Keratinocyte (primary cell): Measurements from ENCODE around the gene NKD1. TPM values are rescaled to one million over a fixed set of nuclear protein-coding genes. Genes with fewer than 3 reads are reported as not detected.

ENCODE experiments used
- DNase-seq: peaks from one replicate; pipeline ENCODE4 v3.0.0-alpha.2; 2011; ENCODE audit warnings: low read depth, missing footprints, low spot score
- FAIRE-seq: peaks from 2 replicates; lab custom pipeline; 2011; peaks lifted over from hg19 to GRCh38; lab: Jason Lieb, UNC
- H2AFZ ChIP-seq: 2 replicates; pipeline ENCODE4 v1.6.0; 2012; ENCODE audit warnings: low read length, control low read depth, inconsistent platforms; ENCODE audit not compliant: control insufficient read depth
- H3K27ac ChIP-seq: 2 replicates; pipeline ENCODE4 v1.5.1; 2011; ENCODE audit warnings: low read length; ENCODE audit not compliant: control insufficient read depth, insufficient read depth
- H3K27me3 ChIP-seq: 3 replicates; pipeline ENCODE4 v1.6.0; 2011; ENCODE audit warnings: low read length; ENCODE audit not compliant: control insufficient read depth, insufficient read depth; ENCODE audit errors: extremely low read depth
- H3K36me3 ChIP-seq, 2 experiments: 2 replicates in 1 of 2; 3 replicates in 1 of 2; pipeline ENCODE4 v1.5.1; 2011; ENCODE audit warnings: low read length in 2 of 2, mild to moderate bottlenecking in 1 of 2; ENCODE audit not compliant: control insufficient read depth in 2 of 2, insufficient read depth in 2 of 2; ENCODE audit errors: extremely low read depth in 1 of 2
- H3K4me1 ChIP-seq: 3 replicates; pipeline ENCODE4 v1.5.1; 2011; ENCODE audit warnings: low read length; ENCODE audit not compliant: control insufficient read depth, insufficient read depth; ENCODE audit errors: extremely low read depth
- H3K4me2 ChIP-seq: 3 replicates; pipeline ENCODE4 v1.6.0; 2011; ENCODE audit warnings: low read depth, low read length; ENCODE audit not compliant: control insufficient read depth, insufficient read depth; ENCODE audit errors: extremely low read depth
- H3K4me3 ChIP-seq, 3 experiments: fragments of 200-600 bp in 1 of 3; sonication (generic) in 1 of 3; 2 replicates in 2 of 3; 3 replicates in 1 of 3; pipeline ENCODE4 v1.5.1; 2011 to 2016; ENCODE audit warnings: low read length in 3 of 3, mild to moderate bottlenecking in 3 of 3, control low read depth in 2 of 3, inconsistent platforms in 1 of 3, low read depth in 1 of 3, mixed read lengths in 1 of 3, mixed run types in 1 of 3, moderate library complexity in 1 of 3; ENCODE audit not compliant: control insufficient read depth in 2 of 3, insufficient read depth in 2 of 3; ENCODE audit errors: extremely low read depth in 1 of 3
- H3K79me2 ChIP-seq: 2 replicates; pipeline ENCODE4 v1.6.0; 2012; ENCODE audit warnings: low read length; ENCODE audit not compliant: control insufficient read depth, insufficient read depth
- H3K9ac ChIP-seq: 3 replicates; pipeline ENCODE4 v1.6.0; 2011; ENCODE audit warnings: low read length; ENCODE audit not compliant: control insufficient read depth, insufficient read depth; ENCODE audit errors: extremely low read depth
- H3K9me1 ChIP-seq: 3 replicates; pipeline ENCODE4 v1.6.0; 2011; ENCODE audit warnings: low read length; ENCODE audit not compliant: control insufficient read depth, insufficient read depth; ENCODE audit errors: extremely low read depth
- H3K9me3 ChIP-seq: 2 replicates; pipeline ENCODE4 v1.5.1; 2012; ENCODE audit warnings: low read depth, low read length; ENCODE audit not compliant: control insufficient read depth
- H4K20me1 ChIP-seq: 3 replicates; pipeline ENCODE4 v1.6.0; 2011; ENCODE audit warnings: low read length; ENCODE audit not compliant: control insufficient read depth, insufficient read depth; ENCODE audit errors: extremely low read depth
- EZH2 ChIP-seq: IDR thresholded peaks from one replicate; pipeline ENCODE4 v1.6.1; 2012; ENCODE audit warnings: inconsistent platforms, mild to moderate bottlenecking, low read length, moderate library complexity
- dilution Hi-C: fragments of 300-500 bp; cut with MboI; formaldehyde crosslinking; loops from one replicate; pipeline ENCODE4 v1.7.0; 2020; ENCODE audit warnings: low sequenced_read_pairs; ENCODE audit not compliant: extremely low pct_ligation_motif_present
- polyA plus RNA-seq, 5 experiments: library from polyadenylated mRNA; depleted of rRNA in 3 of 5; stranded (reverse) in 3 of 5; stranded (forward) in 1 of 5; unstranded in 1 of 5; fragments of >200 nt; gene quantifications; 1 replicate in 1 of 5; 2 replicates in 3 of 5; 3 replicates in 1 of 5; pipeline versions ENCODE4 v1.2.1 to v1.2.3, GENCODE V29; 2011 to 2012; ENCODE audit warnings: missing spikeins in 2 of 5, low read depth in 1 of 5, low replicate concordance in 1 of 5
- TF ChIP-seq, protein P1 (sequence below), 3 experiments: IDR thresholded peaks in 1 of 3; conservative IDR thresholded peaks in 1 of 3; optimal IDR thresholded peaks in 1 of 3; 2 replicates in 2 of 3; 3 replicates in 1 of 3; pipeline versions ENCODE3 to v1.5.1; 2011; ENCODE audit warnings: low read length in 3 of 3, mild to moderate bottlenecking in 3 of 3, moderate library complexity in 2 of 3, control low read depth in 1 of 3, inconsistent platforms in 1 of 3; ENCODE audit not compliant: insufficient read depth in 2 of 3; ENCODE audit errors: extremely low read depth in 1 of 3

Gene NKD1
- polyA plus RNA-seq, 1 donor (not counting 4 experiments of a cell fraction or from before 2014, with no cell fraction given): 0.62 TPM

DNA sequence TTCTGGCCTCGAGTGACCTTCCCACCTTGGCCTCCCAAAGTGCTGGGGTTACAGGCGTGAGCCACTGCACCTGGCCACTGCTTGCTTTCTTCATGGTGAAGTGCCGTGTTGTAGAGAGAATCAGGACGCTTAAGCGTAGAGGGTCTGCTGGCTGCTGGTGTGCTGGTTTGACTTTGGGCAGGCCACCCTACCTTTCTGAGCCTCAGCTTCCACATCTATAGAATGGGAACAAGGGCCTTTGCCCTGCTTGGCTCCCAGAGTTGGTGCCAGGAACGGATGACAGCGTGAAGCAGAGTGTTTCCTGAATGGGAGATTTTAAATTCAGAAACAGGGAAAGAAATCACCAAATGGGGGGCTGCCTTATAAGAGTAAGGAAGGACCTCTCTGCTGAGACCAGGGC, 60.9 kb downstream of the NKD1 start:
- no peak overlapping the region for H3K27ac ChIP-seq
- H2AFZ ChIP-seq: no peak overlapping the region
- no peak for TF ChIP-seq EZH2
- H3K4me2 ChIP-seq: no peak overlapping the region
- H3K9me1 ChIP-seq: no peaks in the 10 kb centered on the region
- no peaks in the 10 kb centered on the region for H4K20me1 ChIP-seq
- no peaks in the 10 kb centered on the region for H3K4me1 ChIP-seq
- H3K4me3 ChIP-seq: no peak overlapping the region
- DNase-seq (no peak), FAIRE-seq (no peak)
- dilution Hi-C loops: no loop called here
- no peaks in the 10 kb centered on the region for H3K79me2 ChIP-seq
- no peaks in the 10 kb centered on the region for H3K9me3 ChIP-seq
- no peak overlapping the region for H3K9ac ChIP-seq
- no peaks in the 10 kb centered on the region for H3K27me3 ChIP-seq
- H3K36me3 ChIP-seq: no peaks in the 10 kb centered on the region

DNA sequence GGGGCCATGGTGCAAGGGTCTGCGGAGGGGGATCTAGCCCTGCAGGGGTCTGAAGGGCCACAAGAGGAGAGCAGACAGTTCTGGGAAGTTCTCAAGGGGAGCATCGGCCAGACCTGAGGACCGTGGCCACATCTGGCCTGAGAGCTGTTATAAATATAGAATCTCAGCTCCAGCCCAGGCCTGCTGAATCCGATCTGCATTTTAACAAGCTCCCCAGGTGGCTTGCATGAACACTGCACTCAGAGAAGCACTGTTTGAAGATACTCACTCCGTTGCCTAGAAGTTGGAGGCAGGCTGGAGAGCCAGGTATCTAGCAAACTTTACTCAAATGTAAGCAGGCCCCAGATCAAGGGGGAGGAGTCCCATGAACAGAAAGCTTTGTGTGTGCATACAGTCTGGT, 61.3 kb downstream of the NKD1 start:
- no peaks in the 10 kb centered on the region for H3K9me3 ChIP-seq
- no peaks in the 10 kb centered on the region for H3K36me3 ChIP-seq
- H3K4me3 ChIP-seq: no peak overlapping the region
- no peak overlapping the region for H3K4me2 ChIP-seq
- no peak overlapping the region for H3K9ac ChIP-seq
- no peaks in the 10 kb centered on the region for H4K20me1 ChIP-seq
- no peak overlapping the region for H2AFZ ChIP-seq
- H3K9me1 ChIP-seq: no peaks in the 10 kb centered on the region
- dilution Hi-C loops: no loop called here
- H3K27me3 ChIP-seq: no peaks in the 10 kb centered on the region
- no peak for TF ChIP-seq EZH2
- TF ChIP-seq, protein P1, sequence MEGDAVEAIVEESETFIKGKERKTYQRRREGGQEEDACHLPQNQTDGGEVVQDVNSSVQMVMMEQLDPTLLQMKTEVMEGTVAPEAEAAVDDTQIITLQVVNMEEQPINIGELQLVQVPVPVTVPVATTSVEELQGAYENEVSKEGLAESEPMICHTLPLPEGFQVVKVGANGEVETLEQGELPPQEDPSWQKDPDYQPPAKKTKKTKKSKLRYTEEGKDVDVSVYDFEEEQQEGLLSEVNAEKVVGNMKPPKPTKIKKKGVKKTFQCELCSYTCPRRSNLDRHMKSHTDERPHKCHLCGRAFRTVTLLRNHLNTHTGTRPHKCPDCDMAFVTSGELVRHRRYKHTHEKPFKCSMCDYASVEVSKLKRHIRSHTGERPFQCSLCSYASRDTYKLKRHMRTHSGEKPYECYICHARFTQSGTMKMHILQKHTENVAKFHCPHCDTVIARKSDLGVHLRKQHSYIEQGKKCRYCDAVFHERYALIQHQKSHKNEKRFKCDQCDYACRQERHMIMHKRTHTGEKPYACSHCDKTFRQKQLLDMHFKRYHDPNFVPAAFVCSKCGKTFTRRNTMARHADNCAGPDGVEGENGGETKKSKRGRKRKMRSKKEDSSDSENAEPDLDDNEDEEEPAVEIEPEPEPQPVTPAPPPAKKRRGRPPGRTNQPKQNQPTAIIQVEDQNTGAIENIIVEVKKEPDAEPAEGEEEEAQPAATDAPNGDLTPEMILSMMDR (optimal IDR thresholded peaks at IDR 0.05 in 1 of 3, IDR thresholded peaks at IDR 0.05 in 1 of 3, conservative IDR thresholded peaks at IDR 0.05 in 1 of 3; ENCODE audit: extremely low read depth in 1 of 3, insufficient read depth in 2 of 3, low read length in 3 of 3): no peak
- DNase-seq (no peak), FAIRE-seq (no peak)
- H3K27ac ChIP-seq: no peak overlapping the region
- no peaks in the 10 kb centered on the region for H3K79me2 ChIP-seq
- H3K4me1 ChIP-seq: no peaks in the 10 kb centered on the region
